Kidney epithelial cell (primary cell): ENCODE data around the gene CACNA1F. TPM values are rescaled to one million over a fixed set of nuclear protein-coding genes. Genes with fewer than 3 reads are reported as not detected.

Experiments used
- DNase-seq: peaks from one replicate; pipeline ENCODE4 v3.0.0-alpha.2; 2010; ENCODE audit warnings: low read depth
- H3K27me3 ChIP-seq: 2 replicates; pipeline ENCODE4 v1.6.0; 2011; ENCODE audit warnings: low read length; ENCODE audit not compliant: control insufficient read depth, insufficient read depth
- H3K36me3 ChIP-seq: 2 replicates; pipeline ENCODE4 v1.5.1; 2011; ENCODE audit warnings: low read length; ENCODE audit not compliant: control insufficient read depth, insufficient read depth
- H3K4me3 ChIP-seq: 2 replicates; pipeline ENCODE4 v1.5.1; 2011; ENCODE audit warnings: low read depth, mild to moderate bottlenecking, control low read depth, low read length
- CTCF ChIP-seq: IDR thresholded peaks from 2 replicates; pipeline ENCODE4 v1.5.1; 2011; ENCODE audit warnings: mild to moderate bottlenecking, moderate library complexity, low read length, control low read depth, inconsistent platforms; ENCODE audit not compliant: insufficient read depth, poor library complexity, severe bottlenecking
- total RNA-seq: library from RNA; depleted of rRNA; stranded (reverse); fragments of >200 nt; gene quantifications from 2 replicates; pipeline ENCODE4 v1.2.3, GENCODE V29; 2015

The CACNA1F gene
- total RNA-seq, 1 donor from 2014 or later, result not detected

DNA sequence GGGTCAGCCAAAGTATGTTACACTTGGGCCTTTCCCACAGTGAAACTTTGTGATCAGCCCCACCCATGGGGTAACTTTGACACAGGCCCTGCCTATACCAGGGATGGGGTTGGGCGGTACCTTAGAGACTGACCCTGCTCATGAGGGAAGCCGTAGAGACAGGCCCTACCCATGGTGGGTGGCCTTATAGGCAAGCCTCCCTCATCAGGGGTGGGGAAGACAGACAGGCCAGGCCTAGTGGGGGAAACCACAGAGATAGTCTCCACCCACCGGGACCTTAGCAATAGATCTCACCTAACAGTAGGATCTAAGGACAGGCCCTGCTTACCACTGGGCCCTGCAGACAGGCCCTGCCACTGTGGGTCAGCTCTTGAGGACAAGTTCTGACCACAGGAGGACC lies 54.6 kb downstream of the CACNA1F start:
- TF ChIP-seq CTCF, result no peak
- Histone ChIP-seq H3K36me3 (peaks cover 2% of the 10 kb centered on the region), H3K4me3 (no peak overlapping the region), H3K27me3 (no peaks in the 10 kb centered on the region)
- no peak for DNase-seq

- H3K36me3 ChIP-seq, result peaks cover 2% of the 10 kb centered on the region
- TF ChIP-seq CTCF, result no peak
- H3K27me3 ChIP-seq, result no peaks in the 10 kb centered on the region
- DNase-seq, result no peak
- no peak overlapping the region for H3K4me3 ChIP-seq
These were observed 55.2 kb downstream of the CACNA1F start for GRCh38 chrX:49177873-49178480.

DNA sequence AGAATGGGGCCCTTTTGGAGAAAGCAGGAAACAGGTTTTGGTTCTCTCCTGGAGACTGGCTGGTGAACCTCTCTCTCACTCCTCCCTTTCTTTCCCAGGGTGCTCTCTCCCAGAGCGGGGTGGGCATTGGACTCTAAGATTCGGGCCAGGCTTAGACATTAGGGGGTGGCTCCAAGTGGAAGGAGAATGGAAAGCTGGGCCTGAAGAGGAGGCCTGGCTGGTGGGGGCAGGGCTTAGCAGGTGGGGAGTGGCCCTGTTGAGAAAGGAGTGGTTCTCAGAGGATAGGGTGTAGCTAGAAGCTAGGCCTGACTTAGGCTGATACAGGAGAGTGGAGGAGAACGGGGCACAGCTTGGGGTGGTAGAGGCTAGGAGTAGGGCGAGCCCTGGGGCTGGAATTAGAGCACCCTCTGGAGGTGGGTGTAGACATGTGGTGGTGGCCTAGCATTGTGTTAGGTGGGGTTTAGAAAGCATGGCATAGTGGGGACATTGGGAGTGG lies 55.8 kb downstream of the CACNA1F start:
- TF ChIP-seq CTCF, result no peak
- H3K36me3 ChIP-seq, result peaks cover 2% of the 10 kb centered on the region
- H3K27me3 ChIP-seq, result no peaks in the 10 kb centered on the region
- no peak for DNase-seq
- no peak overlapping the region for H3K4me3 ChIP-seq

GRCh38 chrX:49176421-49177326 lies 56.5 kb downstream of the CACNA1F start:
- TF ChIP-seq CTCF, result no peak
- Histone ChIP-seq H3K36me3 (peaks cover 1% of the 10 kb centered on the region), H3K4me3 (no peak overlapping the region), H3K27me3 (no peaks in the 10 kb centered on the region)
- no peak for DNase-seq

GRCh38 chrX:49175435-49176274 lies 57.5 kb downstream of the CACNA1F start:
- no peak overlapping the region for H3K4me3 ChIP-seq
- peaks cover 1% of the 10 kb centered on the region for H3K36me3 ChIP-seq
- DNase-seq, result no peak
- no peak for TF ChIP-seq CTCF
- H3K27me3 ChIP-seq, result no peaks in the 10 kb centered on the region
